ENCODE data around the gene TMEM45A.
"Not testable (repeated sequence)": the region's sequence is repeated elsewhere in the genome, so short reads cannot be mapped to it uniquely, and the experiment has no call there.

GRCh38 chr3:100447067-100447466 lies 45.4 kb upstream of the TMEM45A start:
- TF ChIP-seq ZFP30 (CRISPR knock-in tag; IDR thresholded peaks at IDR 0.05); ZNF70 (CRISPR knock-in tag; IDR thresholded peaks at IDR 0.05); PATZ1 (CRISPR knock-in tag; IDR thresholded peaks at IDR 0.05; ENCODE audit: borderline replicate concordance); ARNTL (CRISPR knock-in tag; IDR thresholded peaks at IDR 0.05; ENCODE audit: borderline replicate concordance, low read depth); CREB5 (CRISPR knock-in tag; IDR thresholded peaks at IDR 0.05; ENCODE audit: low read depth); GLIS3 (CRISPR knock-in tag; IDR thresholded peaks at IDR 0.05): not testable (repeated sequence)

All from SK-N-SH treated with all-trans-retinoic acid at 6 μM for 48 hours (cell line).